DOHH2 (cell line): ENCODE data around the gene BRD7.

Experiments
- CTCF ChIP-seq: fragments of 200-600 bp; sonication (generic); IDR thresholded peaks from one replicate; pipeline ENCODE4 v1.5.1; 2014; ENCODE audit warnings: antibody characterized with exemption, mild to moderate bottlenecking, low read depth, low read length; ENCODE audit not compliant: poor library complexity, severe bottlenecking
- EZH2phosphoT487 ChIP-seq: fragments of 200-600 bp; sonication (generic); IDR thresholded peaks from 2 replicates; pipeline ENCODE4 v1.6.1; 2017; ENCODE audit warnings: borderline replicate concordance, mild to moderate bottlenecking, antibody characterized with exemption, low read length, moderate library complexity, mixed read lengths

- no peak for TF ChIP-seq CTCF
- no peak for TF ChIP-seq EZH2phosphoT487
Measured at GRCh38 chr16:50393416-50393815, 24.6 kb upstream of the BRD7 start.
